Right hindlimb (tissue), 1 donor: ENCODE data around the gene CCDC91.

Source experiments
- DNase-seq: peaks from one replicate; pipeline ENCODE4 v3.0.0-alpha.2; 2018

Gene CCDC91, protein sequence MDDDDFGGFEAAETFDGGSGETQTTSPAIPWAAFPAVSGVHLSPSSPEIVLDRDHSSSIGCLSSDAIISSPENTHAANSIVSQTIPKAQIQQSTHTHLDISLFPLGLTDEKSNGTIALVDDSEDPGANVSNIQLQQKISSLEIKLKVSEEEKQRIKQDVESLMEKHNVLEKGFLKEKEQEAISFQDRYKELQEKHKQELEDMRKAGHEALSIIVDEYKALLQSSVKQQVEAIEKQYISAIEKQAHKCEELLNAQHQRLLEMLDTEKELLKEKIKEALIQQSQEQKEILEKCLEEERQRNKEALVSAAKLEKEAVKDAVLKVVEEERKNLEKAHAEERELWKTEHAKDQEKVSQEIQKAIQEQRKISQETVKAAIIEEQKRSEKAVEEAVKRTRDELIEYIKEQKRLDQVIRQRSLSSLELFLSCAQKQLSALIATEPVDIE

DNA sequence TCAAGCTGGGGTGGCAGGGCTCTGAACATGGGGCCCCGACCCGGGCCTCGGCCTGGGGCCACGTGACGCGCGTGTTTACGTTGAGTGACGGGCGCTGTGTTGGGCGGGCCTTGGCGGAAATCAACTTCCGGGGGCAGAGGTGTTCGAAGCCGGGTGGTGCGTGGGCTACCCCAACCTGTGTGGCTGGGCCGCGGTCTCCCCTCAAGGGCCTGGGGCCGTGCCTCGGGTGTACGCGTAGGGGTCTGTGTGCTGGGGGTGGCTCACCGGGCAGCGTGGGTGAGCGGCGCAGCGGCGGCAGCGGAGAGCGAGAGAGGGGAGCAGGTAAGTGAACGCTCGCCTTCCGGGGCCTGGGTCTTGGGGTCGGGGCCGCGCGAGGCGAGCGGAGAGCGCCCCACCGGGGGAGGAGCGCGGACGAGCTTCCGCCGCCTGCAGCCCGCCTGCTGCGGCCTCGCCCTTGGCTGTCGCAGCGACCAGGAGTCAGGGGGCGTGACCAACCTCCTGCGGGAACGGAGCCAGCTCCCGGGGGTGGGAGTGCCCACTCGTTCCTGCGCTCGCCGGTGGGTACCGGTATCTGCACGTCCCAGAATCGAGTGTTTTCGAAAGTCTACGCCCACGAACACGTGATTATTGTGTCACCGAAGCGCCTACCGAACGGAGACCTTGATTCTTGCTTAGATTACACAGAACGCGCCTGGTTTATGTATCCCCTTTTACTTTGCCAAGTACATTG is at the start of gene CCDC91:
Gene CCDC91, plus strand, starts transcription at position 136 of the 730 bp plus-strand sequence. CDS start 66,760 bp downstream, outside the sequence.
- peak; percentile 92 for DNase-seq

DNA sequence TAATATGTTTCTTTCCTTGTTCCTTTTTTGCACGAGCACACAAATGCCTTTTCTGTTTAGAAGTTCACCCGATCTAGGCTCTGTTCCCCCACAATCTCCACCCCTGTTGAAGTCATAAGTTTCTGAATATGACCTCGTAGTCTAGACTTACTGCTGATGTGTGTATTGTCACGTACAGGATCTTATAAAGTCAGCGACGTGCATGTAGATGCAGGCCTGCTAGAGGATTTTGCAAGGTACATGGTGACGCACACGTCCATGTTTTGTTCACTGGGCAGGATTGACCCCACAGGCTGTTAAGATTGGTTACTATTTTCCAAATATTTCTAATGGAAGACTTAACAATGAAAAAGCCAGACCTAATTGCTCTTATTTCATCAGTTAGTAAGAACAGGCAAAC is 46.2 kb upstream of the CCDC91 start:
- DNase-seq = no peak

DNA sequence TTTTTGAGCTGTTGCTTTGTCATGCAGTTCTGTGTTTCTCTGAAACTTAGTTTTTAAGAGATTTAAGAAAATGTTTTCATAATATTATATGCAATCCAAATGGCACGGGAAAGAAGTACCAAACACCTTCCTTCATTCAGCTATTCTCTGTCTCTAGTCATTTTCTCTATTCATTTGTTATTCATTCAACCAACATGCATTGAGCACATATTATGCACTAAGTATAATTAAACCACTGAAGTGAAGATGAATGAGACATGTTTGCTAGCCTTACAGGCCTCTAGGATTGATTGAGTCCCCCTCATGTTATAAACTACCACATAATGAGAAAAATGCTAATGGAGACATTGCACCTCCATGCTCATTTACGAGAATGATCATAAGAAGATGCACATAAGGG is 45.7 kb upstream of the CCDC91 start:
- no peak for DNase-seq

DNA sequence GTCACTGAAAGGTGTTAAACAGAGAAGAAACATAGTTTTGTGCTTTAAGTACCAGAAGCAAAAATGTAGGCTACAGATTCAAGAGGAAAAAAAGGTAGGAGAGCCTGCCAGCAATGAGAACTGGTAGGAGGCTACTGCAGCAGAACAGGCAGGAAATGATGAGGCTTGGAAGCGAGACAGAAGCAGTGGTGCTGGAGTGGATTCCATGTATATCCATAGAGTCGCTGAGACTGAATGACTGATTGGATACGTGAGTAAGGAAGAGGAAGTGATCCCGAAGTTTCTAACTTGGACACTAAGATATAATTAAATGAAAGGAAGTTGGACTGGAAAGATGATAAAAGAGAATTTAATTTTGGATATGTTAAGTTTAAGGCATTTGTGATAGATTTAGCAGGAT is 45.0 kb upstream of the CCDC91 start:
- no peak for DNase-seq

DNA sequence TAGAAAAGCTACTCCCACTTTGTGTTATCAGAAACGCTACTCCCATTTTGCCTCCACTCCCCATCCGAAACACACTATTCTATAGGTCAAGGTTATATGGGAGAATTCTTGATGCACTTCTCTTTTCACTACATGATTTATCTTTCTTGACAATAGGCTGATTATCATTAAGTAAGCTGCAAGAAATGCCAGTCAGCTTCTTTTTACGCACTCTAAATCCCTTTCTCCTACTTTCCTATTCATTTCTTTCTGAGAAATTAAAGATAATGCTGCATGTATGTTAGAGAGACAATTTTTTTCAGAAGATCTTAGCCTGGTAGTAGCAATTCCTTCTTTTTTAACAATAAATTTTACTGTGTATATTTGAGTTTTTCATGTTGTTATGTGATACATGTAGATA is 41.0 kb upstream of the CCDC91 start:
- no peak for DNase-seq

DNA sequence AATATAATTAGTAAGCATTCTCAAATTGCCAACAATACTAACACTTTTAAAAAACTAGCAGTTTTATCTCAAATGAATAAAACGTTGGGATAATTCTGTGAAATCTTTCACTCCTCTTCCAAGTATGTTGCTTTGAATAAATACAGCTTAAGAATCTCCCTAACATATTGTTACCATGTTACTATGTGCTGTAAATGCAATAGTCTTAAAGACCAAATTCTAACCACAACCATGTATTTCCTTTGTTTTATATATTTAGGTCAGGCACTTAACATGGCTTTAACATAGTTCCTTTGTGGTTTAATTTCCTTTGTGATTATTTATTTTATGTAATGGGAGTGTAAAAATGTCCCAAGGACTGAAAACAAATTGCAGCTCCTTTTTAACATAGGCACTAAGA is 33.9 kb upstream of the CCDC91 start:
- no peak for DNase-seq

DNA sequence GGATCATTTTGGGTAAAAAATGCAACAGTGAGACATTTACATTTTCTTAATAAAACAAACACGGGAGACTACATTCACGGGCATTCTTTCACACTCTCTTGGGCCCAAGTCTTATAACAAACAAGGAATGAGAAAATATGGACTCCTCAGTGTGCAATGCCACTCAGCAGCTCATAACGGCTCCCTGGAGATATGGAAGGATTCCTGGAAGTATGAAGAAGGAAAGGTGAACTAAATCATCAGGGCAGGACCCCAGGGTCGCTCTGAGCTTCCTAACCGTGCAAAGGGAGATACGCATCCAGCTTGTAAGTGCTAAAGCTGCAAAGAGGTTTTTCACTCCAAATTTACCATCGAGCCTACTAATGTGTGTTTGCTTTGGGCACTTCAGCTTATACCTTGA is 33.5 kb upstream of the CCDC91 start:
- DNase-seq = no peak

DNA sequence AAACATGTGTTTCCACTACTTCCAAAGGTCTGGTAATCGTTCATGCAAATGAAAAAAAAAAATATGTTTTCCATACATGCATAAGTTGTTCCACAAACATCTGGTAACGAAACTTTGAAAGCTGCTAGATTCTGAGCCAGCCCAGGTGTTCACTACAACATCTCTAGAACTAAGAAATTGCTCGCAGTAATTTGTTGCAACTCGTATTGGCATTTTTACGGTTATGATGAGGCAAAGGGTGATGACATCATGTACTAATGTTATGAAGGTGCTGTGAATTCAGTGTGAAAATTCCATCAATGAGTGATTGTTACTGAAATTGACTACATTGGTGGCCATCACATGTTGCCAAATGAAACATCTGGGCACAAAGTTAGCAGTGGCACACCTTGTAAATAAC is 31.9 kb upstream of the CCDC91 start:
- no peak for DNase-seq

DNA sequence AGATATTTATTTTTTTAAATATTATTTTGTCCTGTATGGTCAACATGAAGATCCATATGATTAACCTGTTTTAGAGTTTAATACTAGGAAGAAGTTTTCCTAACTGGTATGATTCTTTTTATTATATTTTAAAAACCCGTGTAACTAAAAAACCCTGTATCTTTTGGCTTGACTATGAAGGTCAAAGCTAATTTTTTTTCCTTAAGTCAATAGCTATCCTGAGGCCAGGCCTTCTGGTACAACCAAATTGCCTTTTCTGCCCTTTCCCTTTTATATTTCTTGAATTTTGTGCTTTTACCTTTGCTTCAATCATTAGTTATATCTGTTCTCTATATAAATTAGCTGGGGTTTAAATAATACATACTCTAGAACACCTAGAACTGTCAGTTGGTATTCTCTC is 30.6 kb upstream of the CCDC91 start:
- no peak for DNase-seq

DNA sequence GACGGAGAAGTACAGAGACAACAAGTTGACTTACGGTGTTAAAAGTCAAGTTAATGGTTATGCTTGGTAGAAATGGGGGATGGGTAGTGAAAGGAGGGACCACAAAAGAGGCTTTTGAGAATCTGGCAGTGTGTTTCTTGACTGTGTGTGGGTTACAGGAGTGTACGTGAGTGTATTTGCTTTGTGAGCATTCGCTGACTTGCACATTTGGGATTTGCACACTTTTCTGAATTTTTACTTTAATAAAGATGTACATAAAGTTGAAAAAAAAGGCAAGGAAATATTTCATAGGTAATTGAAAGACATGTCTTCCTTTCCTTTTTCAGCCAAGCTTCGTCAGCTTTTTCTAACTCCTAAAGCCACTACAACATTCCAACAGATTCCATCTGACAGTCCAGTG is 28.6 kb upstream of the CCDC91 start:
- DNase-seq = no peak

DNA sequence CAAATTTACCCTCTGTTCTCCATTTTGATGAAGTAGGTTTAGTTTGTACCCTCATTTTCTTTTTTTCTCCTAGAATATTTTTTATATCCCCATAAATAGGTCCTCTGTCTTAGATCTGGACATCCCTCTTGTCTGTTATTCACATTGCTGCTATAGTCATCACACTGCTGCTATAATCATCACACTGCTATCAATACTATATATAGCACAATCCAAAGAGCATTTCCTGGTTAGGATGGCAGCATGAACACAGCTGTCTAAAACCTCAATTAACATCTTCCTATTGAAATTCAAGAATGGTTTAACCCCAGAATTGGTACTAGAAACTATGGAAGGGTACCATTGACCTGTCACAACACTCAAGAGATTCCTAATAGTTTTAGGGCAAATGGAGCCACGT is 27.6 kb upstream of the CCDC91 start:
- DNase-seq = no peak

DNA sequence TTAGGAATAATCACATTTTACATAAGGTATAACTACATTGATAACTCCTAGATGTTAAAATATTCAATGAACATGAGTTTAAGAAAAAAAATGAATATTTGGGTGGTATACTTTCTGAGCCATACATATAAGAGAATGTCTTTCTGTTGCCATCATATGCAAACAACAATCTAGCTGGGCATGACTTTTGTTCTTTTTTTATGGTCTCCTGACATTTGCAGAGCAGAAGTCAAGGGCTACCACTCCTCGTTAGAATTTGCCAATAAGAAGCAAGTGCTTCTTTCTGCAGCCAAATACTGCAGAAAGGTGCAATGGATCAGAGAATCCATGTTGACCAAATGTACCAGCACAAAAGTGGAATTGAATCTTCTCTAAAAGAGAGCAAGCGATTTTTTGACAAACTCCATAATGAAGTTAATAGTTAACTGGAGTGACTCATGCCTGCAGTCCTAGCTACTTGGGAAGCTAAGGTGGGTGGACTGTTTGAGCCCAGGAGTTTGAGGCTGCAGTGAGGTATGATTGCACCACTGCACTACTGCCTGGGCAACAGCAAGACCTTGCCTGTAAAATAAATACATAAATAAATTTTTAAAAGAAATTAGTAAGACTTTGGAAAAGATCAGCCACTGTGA is 25.5 kb upstream of the CCDC91 start:
- no peak for DNase-seq

DNA sequence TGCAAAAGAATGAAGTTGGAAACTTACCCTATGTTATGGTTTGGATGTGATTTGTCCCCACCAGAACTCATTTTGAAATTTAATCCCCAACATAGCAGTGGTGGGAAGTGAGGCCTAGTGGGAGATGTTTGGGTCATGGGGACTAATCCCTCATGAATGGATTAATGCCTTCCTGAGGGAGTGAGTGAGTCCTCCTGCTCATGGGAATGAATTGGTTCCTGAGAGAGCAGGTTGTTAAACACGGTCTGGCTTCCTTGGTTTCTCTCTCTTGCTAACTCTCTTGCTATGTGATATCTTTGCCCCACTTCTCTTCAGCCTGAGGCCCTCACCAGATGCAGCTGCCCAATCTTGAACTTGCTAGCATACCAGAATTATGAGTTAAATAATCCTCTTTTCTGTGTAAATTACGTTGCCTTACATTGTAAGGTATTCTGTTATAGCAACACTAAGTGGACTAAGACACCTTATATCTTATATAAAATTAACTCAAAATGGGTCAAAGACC is 22.2 kb upstream of the CCDC91 start:
- no peak for DNase-seq

DNA sequence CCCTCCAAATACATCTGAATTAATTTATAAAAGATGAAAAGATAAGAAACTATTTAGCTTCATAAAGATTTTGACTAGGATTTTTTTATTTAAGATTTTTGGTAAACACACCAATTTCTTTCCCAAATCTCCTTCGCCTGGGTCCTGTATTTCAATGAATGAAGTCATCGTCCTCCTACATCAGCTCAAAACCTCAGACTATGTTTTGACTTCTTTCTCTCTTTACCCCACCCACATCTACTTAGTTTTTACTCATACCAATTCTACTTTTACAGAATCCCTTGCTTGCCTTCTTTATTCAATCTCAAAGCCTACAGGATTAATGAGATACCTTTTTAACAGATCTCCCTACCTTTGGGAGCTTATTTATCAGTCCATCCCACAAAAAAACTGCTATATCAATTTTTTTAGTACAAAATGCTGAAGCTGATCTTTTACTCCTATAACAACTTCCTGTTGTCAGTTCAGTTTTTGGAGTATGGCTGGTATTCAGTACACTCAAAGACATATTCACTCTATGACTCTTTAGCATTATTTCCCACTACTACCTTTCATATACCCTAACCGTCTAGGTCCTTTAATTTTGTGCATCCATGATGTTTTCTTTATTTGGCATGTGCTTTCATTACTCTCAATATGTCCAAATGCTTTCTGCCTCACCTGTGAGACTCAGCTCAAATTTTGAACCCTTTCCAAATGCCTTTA is 18.7 kb upstream of the CCDC91 start:
- DNase-seq = no peak

DNA sequence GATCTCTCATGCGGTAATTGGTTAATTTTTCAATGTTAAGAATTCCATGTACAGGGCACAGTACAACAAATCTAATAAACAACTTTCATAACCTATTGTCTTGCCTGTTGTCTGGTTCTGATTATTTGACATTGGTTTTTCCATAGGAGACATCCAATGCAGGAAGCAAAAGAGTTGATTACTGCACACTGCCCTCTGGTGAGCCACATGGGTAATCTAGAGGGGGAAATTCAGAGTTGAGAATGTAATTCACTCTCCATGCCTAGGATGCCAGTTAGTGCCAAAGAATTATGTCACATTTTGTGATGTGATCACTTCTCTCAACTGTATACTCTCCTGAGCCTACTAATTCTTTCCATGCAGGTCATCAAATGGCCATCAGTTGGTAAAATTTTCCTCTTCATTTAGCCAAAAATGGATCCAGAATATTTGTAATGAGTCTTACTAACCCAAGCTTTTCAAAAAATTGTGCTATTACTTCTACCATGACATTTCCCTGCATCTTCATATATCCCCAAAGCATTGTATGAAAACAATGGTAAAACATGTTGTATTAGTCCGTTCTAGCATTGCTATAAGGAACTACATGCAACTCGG is 17.7 kb upstream of the CCDC91 start:
- DNase-seq = peak; percentile 22

DNA sequence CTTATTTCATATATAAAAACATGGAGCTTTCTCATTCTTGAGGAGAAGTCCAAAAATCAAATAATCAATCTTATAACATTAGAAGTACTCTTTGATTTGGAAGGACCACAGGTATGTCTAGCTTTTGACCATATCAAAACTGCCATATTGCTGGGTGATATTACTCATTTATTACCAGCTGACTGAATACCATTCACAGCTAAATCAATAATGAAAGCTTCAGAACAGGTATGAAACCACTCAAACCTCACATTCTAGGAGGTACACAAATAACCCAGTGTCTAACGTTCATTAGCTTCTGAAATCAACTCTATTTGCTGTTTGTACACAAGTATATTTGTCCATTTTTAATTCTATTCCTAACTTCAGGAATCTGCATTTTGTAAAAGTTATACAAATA is 16.8 kb upstream of the CCDC91 start:
- no peak for DNase-seq

DNA sequence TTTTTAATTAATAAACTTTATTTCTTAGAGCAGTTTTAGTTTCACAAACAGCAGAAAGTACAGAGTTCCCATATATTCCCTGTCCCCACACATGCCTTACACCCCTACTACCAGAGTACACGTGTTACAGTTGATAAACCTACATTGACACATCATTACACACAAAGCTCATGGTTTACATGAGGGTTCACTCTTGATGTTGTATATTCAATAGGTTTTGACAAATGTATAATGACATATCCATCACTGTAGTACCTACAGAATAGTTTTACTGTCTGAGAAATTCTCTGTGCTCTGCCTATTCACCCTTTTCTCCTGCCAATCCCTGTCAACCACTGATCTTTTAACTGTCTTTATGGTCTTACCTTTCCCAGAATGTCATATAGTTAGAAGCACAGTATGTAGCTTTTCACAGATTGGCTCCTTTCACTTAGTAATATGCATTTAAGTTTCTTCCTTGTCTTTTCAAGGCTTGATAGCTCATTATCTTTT is 15.1 kb upstream of the CCDC91 start:
- DNase-seq = no peak

DNA sequence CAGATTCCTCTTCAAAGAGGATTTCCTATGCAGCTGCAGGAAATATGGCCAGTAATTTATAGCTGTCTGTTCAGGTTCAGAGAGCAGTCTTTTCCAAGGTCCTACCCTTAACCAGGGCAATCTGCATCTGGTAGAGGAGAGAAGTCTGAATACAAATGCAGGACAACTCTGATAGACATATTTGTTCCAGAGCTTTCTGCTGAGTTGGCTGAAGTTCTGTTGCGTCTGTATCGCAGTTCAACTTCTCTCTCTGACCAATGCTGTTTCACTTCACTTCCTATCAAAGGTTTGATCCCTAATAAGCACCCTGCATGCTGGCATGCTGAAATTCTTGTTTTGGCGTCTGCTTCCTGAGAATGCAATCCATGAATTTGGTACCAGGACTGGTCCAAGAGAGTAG is 14.0 kb upstream of the CCDC91 start:
- DNase-seq = no peak

DNA sequence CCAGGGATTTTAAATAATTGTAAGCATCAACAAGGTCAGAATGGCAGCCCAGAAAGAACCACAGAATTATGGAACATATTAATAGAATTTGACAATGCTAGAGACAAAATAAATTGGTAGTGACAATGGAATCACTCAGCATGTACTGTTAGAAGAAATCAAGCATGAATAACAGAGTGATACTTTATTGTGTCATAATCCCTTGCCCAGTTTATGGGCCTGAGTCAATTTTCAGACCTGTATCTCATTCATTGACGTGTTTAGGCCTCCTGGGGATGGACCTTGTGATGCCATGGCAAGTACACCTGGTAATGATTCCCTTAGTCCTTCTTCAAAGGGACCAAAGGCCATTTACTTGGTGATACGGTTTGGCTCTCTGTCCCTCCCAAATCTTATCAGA is 12.8 kb upstream of the CCDC91 start:
- DNase-seq = no peak

DNA sequence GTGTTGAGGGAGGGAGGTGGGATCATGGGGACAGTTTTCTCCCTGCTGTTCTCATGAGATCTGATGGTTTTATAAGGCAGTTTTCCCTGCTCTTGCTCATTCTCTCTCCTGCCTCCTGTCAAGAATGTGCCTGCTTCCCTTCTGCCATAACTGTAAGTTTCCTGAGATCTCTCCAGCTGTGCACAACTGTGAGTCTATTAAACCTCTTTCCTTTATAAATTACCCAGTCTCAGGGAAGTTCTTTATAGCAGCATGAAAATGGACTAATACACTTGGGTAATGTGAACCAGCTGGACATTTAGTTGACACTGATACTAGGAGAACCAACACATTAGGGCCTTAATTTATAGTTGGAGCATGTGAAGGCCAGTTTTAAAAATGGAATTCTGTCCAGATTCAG is 12.4 kb upstream of the CCDC91 start:
- DNase-seq = no peak

DNA sequence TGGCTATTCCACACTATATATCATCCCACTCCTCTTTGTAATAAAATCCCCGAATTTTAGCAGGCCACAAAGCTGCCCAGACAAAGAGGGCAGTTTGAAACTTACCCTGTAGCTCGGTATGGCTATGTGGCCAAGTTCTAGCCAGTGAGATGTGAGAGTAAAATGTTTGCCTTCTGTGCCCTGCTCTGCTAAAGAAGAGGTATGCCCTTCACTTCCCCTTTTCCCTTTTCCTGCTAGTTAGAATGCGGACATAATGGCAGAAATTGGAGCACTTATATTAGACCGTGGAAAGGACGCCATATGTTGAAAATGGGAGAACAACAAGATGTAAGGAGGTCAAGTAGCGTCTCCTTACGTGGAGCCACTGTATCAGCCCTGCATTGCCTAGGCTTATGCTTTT is 11.5 kb upstream of the CCDC91 start:
- no peak for DNase-seq

DNA sequence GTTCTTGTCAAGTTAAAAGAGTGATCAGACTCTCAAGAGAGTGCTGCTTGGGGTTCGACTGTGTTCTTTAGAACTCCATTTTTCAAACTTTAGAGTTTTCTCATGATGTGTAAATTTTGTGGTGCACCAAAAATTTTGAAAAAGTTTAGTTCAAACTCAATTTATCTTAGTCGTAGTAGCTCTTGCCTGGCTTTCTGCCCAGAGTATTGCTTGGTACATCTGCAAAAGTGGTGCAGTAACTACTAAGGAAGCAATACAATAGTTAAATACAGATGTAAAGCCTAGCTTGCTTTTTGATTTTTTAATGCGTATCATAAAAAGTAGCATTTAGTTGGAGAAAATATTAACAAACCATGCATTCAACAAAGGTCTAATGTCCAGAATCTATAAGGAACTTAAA is 9.5 kb upstream of the CCDC91 start:
- DNase-seq = no peak

DNA sequence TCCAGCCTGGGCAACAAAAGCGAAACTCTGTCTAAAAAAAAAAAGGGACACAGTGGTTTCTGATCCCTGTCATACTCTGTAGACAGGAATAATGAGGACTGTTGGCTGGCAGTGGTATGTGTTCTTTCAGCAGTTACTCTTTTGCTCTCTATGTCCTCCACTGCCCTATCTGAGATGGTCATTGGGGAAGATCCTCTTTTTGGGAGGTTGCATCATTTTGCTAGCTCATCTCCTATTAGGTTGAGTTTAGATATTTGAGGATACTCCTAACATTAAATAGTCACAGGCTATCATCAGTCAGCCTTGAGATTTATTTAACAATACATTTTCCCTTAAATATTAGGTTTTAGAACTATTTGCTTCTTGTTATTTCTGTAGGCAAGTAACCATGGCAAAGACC is 5.9 kb upstream of the CCDC91 start:
- DNase-seq = no peak
